Measurements from ENCODE around the gene ZNF317. TPM values are rescaled to one million over a fixed set of nuclear protein-coding genes. Genes with fewer than 3 reads are reported as not detected.

The ZNF317 gene
- total and polyA plus RNA-seq, 11 donors = 8.4 to 21.6 (median 13.5) TPM

- Histone ChIP-seq H3K36me3 (peaks cover 8 to 80% (median 48%) of the 10 kb centered on the region in 9 donors), H3K4me1 (no peaks in the 10 kb centered on the region), H3K27me3 (no peaks in the 10 kb centered on the region), H3K4me3 (no peak overlapping the region), H3K9me3 (peaks cover 0 to 43% (median 8%) of the 10 kb centered on the region in 12 donors), H3K27ac (no peak overlapping the region)
- intact Hi-C loops (cut with DNase I) = no loop called here
- DNase-seq (no peak), ATAC-seq (no peak)
- 98 to 99% (median 99%) methylated on average over 4 of the region's 4 CpGs for WGBS, 4 donors
- TF ChIP-seq POLR2A (IDR thresholded peaks at IDR 0.05) (no peak), CTCF (IDR thresholded peaks at IDR 0.05) (no peak)
Observed at GRCh38 chr19:9155591-9155990, 15.4 kb downstream of the ZNF317 start.

- ATAC-seq = no peak
- Histone ChIP-seq H3K4me1 (no peaks in the 10 kb centered on the region), H3K27ac (no peak overlapping the region), H3K4me3 (no peak overlapping the region), H3K27me3 (no peaks in the 10 kb centered on the region), H3K9me3 (peaks cover 0 to 50% (median 10%) of the 10 kb centered on the region in 12 donors), H3K36me3 (peaks cover 12 to 87% (median 55%) of the 10 kb centered on the region in 9 donors)
- no peak for DNase-seq
- intact Hi-C loops (cut with DNase I) = no loop called here
- TF ChIP-seq CTCF (IDR thresholded peaks at IDR 0.05) = no peak
- no peak for TF ChIP-seq POLR2A (IDR thresholded peaks at IDR 0.05)
- 78 to 91% (median 84%) methylated on average over 1 of the region's 1 CpG for WGBS, 4 donors
Observed at GRCh38 chr19:9156304-9156703, 16.1 kb downstream of the ZNF317 start.

- no peak for DNase-seq
- intact Hi-C loops (cut with DNase I) = no loop called here
- Histone ChIP-seq H3K9me3 (peaks cover 0 to 28% (median 10%) of the 10 kb centered on the region in 12 donors), H3K27me3 (no peaks in the 10 kb centered on the region), H3K4me3 (no peak overlapping the region), H3K4me1 (no peaks in the 10 kb centered on the region), H3K27ac (no peak overlapping the region), H3K36me3 (peaks cover 14 to 100% (median 84%) of the 10 kb centered on the region in 9 donors)
- no peak for TF ChIP-seq POLR2A (IDR thresholded peaks at IDR 0.05)
- no peak for TF ChIP-seq CTCF (IDR thresholded peaks at IDR 0.05)
- ATAC-seq = no peak
- 97 to 99% (median 99%) methylated on average over 13 of the region's 13 CpGs for WGBS, 4 donors
Observed at GRCh38 chr19:9159891-9160290, 19.7 kb downstream of the ZNF317 start.

- ATAC-seq = no peak
- Histone ChIP-seq H3K27me3 (no peaks in the 10 kb centered on the region), H3K4me3 (no peak overlapping the region), H3K27ac (no peak overlapping the region), H3K36me3 (peaks cover 14 to 100% (median 81%) of the 10 kb centered on the region in 9 donors), H3K9me3 (peaks cover 0 to 18% (median 5%) of the 10 kb centered on the region in 12 donors), H3K4me1 (no peaks in the 10 kb centered on the region)
- DNase-seq = no peak
- WGBS, 4 donors = 98 to 99% (median 98%) methylated on average over 12 of the region's 12 CpGs
- no peak for TF ChIP-seq CTCF (IDR thresholded peaks at IDR 0.05)
- TF ChIP-seq POLR2A (IDR thresholded peaks at IDR 0.05) = no peak
- intact Hi-C loops (cut with DNase I) = no loop called here
Observed at GRCh38 chr19:9161427-9161826, 21.2 kb downstream of the ZNF317 start.
